Pancreas (tissue), 10 donors: Measurements from ENCODE around the gene TTC13. TPM values are rescaled to one million over a fixed set of nuclear protein-coding genes. Genes with fewer than 3 reads are reported as not detected.

ENCODE experiments used
- ATAC-seq, 4 donors: fragments of 200-7000 bp; cut with Tn5 transposase; one replicate each; pipeline versions ENCODE4 v1.8.0 to v1.9.1; 2020; ENCODE audit warnings: mild to moderate bottlenecking in 4 of 4, moderate library complexity in 4 of 4
- DNase-seq, 6 donors: peaks; one replicate each; pipeline ENCODE4 v3.0.0-alpha.2; 2020
- FAIRE-seq: peaks from 2 replicates; lab custom pipeline; 2012; peaks lifted over from hg19 to GRCh38; lab: Jason Lieb, UNC
- H3K27ac ChIP-seq, 4 donors: fragments of 200-600 bp; sonication (generic); 1 replicate in 3 of 4; 2 replicates in 1 of 4; pipeline versions ENCODE4 v1.5.0 to v1.8.0; 2020
- H3K27me3 ChIP-seq, 4 donors: fragments of 200-600 bp; one replicate each; pipeline ENCODE4 v1.8.0; 2021
- H3K36me3 ChIP-seq, 3 donors: fragments of 200-600 bp; sonication (generic) in 1 of 3; one replicate each; pipeline versions ENCODE4 v1.5.0 to v1.8.0; 2020 to 2021
- H3K4me1 ChIP-seq, 3 donors: fragments of 200-600 bp; one replicate each; pipeline ENCODE4 v1.8.0; 2021
- H3K4me3 ChIP-seq, 4 donors: fragments of 200-600 bp; sonication (generic) in 2 of 4; one replicate each; pipeline versions ENCODE4 v1.5.0 to v1.8.0; 2020 to 2021
- H3K9me3 ChIP-seq, 4 donors: fragments of 200-600 bp; one replicate each; pipeline ENCODE4 v1.8.0; 2021
- WGBS, 2 donors: extraction: QIAGEN DNeasy Blood & Tissue Kit; methylation state at CpG; one replicate each; pipeline ENCODE4 v1.1.7; 2013; 5-methylcytosine and 5-hydroxymethylcytosine counted together
- intact Hi-C, 3 donors: fragments of 100-400 bp; cut with DNase I; formaldehyde crosslinking; loops; one replicate each; pipeline versions ENCODE4 v1.11.1 to v1.14.2; 2022
- polyA plus RNA-seq, 2 donors: library from polyadenylated mRNA; stranded (reverse); fragments of 200-250 nt; gene quantifications; one replicate each; pipeline ENCODE4 v1.2.3, GENCODE V29; 2013
- total RNA-seq, 6 donors: library from RNA; stranded (reverse); fragmentation: NEBNext Ultra II Directional in 4 of 6; extraction: Animal tissue kit (Norgen Biotek cat#: 25700) in 4 of 6; gene quantifications; one replicate each; pipeline versions ENCODE4 v1.2.1 to v1.2.4, GENCODE V29; 2021 to 2023
- TF ChIP-seq, protein P1 (sequence below), 4 donors: fragments of 200-600 bp; sonication (generic) in 3 of 4; IDR thresholded peaks; one replicate each; pipeline versions ENCODE4 v1.5.0 to v1.8.0; 2021; ENCODE audit warnings: antibody characterized with exemption in 4 of 4
- donor health status: healthy with polysubstance abuse.
- donor health status: DM: no; HTN: no; CAD: no; lungs with moderate emphysema.
- donor health status: DM: no; HTN: no; CAD: no.
- donor health status: control.
- donor health status: control.
- donor health status: Bipolar disorder and iron deficiency.
- donor health status: DM: yes; HTN: yes; CAD: no.
- donor health status: DM: no; HTN: no; CAD: no.
- donor health status: DM: no; HTN: no; CAD: no.
- donor health status: DM: yes; HTN: yes; CAD: no.

The TTC13 gene
- total and polyA plus RNA-seq, 8 donors, result 5.3 to 17.0 (median 8.8) TPM

DNA sequence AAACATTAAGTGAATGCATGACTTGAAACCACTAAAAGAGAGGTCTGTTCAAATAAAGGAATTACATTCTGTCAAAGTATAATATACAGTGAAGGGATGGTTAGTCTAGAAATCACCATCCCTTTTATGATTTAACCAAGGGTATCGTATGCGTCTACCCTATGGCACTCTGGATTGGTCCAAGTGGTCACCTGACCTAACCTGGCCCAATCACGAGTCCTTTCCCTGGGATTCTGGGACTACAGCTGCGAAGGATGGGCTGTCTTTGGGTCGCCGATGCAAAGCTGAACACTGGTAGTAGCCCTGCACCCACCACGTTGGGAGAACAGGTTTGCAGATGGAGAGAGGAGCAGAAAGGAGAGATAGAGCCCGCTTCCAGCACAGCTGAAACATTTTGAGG lies 79.9 kb downstream of the TTC13 start:
- ATAC-seq, result no peak
- no peak for DNase-seq
- 82 to 85% methylated on average over 8 of the region's 8 CpGs for WGBS, 2 donors
- H3K4me3 ChIP-seq, result no peak overlapping the region
- TF ChIP-seq, protein P1, sequence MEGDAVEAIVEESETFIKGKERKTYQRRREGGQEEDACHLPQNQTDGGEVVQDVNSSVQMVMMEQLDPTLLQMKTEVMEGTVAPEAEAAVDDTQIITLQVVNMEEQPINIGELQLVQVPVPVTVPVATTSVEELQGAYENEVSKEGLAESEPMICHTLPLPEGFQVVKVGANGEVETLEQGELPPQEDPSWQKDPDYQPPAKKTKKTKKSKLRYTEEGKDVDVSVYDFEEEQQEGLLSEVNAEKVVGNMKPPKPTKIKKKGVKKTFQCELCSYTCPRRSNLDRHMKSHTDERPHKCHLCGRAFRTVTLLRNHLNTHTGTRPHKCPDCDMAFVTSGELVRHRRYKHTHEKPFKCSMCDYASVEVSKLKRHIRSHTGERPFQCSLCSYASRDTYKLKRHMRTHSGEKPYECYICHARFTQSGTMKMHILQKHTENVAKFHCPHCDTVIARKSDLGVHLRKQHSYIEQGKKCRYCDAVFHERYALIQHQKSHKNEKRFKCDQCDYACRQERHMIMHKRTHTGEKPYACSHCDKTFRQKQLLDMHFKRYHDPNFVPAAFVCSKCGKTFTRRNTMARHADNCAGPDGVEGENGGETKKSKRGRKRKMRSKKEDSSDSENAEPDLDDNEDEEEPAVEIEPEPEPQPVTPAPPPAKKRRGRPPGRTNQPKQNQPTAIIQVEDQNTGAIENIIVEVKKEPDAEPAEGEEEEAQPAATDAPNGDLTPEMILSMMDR (IDR thresholded peaks at IDR 0.05), result no peak
- H3K9me3 ChIP-seq, result no peaks in the 10 kb centered on the region
- no peak for FAIRE-seq
- no peaks in the 10 kb centered on the region for H3K36me3 ChIP-seq
- no peak overlapping the region for H3K27ac ChIP-seq
- no peaks in the 10 kb centered on the region for H3K4me1 ChIP-seq
- no peaks in the 10 kb centered on the region for H3K27me3 ChIP-seq
- intact Hi-C loops, result no loop called here

DNA sequence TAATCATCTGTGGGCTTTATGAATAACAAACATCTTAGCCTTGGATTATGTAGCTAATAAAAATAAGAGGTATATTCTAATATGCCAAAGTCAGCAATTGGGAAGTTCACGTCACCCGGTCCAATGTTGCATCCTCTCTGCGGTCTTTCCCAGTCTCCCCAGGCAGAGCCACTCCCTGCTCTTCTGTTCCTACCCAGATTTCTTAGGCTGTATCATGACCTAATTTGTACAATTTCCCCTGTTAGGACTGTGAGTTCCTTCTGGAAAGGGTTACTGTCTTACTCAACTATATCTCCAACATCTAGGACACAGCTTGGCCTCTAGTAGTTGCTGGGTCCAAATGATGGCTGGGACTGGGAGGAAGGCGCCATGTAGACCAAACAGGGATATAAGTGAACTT lies 80.5 kb downstream of the TTC13 start:
- DNase-seq (no peak), ATAC-seq (no peak), FAIRE-seq (no peak)
- TF ChIP-seq, protein P1 (IDR thresholded peaks at IDR 0.05), result no peak
- H3K27me3 ChIP-seq, result no peaks in the 10 kb centered on the region
- no peaks in the 10 kb centered on the region for H3K9me3 ChIP-seq
- H3K4me1 ChIP-seq, result no peaks in the 10 kb centered on the region
- H3K4me3 ChIP-seq, result no peak overlapping the region
- intact Hi-C loops, result no loop called here
- no peaks in the 10 kb centered on the region for H3K36me3 ChIP-seq
- 92 to 94% methylated on average over 4 of the region's 4 CpGs for WGBS, 2 donors
- no peak overlapping the region for H3K27ac ChIP-seq

DNA sequence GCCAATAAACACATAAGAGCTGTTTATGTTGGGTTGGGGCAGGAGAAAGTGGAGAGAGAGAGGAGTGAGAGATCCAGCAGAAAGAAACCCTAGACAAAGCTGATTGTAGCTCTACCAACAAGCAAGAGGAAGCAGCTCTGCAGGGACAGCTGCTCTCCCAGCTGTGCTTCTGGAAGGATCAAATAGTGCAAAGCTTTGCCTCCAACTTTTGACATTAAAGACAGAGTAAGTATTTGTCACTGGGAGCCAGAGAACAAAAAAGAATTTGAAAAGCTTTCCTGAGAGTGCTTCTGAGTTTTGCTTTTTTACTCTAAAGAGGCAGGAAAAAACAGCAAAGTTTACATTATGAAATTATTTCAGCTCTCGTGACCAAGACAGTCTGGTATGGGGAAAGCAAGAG lies 81.9 kb downstream of the TTC13 start:
- DNase-seq (no peak), FAIRE-seq (no peak), ATAC-seq (no peak)
- no peak overlapping the region for H3K27ac ChIP-seq
- no peak overlapping the region for H3K4me3 ChIP-seq
- TF ChIP-seq, protein P1 (IDR thresholded peaks at IDR 0.05), result no peak
- no peaks in the 10 kb centered on the region for H3K4me1 ChIP-seq
- H3K36me3 ChIP-seq, result no peaks in the 10 kb centered on the region
- intact Hi-C loops, result no loop called here
- H3K9me3 ChIP-seq, result no peaks in the 10 kb centered on the region
- no peaks in the 10 kb centered on the region for H3K27me3 ChIP-seq
- WGBS, 2 donors, result 62 to 73% methylated on average over 1 of the region's 1 CpG

DNA sequence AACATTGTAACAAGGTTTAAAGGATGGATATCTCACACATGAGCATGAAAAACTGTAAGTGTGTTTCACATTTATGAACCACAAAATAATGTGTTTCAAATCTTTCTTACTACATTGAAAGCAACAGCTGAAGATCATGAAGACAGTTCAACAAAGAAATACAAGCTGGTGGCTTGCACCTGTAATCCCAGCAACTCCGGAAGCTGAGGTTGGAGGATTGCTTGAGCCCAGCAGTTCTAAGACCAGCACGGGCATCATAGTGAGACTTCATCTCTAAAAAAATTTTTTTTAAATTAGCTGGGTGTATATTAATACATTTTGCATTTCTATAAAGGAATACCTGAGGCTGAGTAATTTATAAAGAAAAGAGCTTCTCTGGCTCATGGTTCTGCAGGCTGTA lies 83.2 kb downstream of the TTC13 start:
- no peak overlapping the region for H3K27ac ChIP-seq

DNA sequence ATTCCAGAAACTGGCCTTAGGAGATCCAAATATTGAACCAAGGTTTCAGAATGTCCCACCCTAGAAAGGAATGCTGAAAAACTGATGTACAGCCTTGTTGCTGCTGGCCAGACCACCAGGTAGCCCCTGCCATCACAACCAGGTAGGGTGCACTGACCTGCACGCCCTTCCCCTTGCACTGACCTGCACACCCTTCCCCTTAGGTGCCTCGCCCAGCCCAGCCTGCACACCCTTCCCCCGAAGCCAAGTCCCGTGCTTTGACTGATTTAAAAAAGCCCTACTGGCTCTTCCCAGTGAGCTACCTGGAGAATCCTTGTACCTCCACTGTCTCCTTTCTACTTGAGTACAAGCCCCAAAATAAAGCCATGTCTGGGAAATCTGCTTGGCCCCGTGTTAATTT lies 84.0 kb downstream of the TTC13 start:
- no peaks in the 10 kb centered on the region for H3K4me1 ChIP-seq
- DNase-seq (no peak), FAIRE-seq (no peak), ATAC-seq (no peak)
- H3K27me3 ChIP-seq, result no peaks in the 10 kb centered on the region
- no peak overlapping the region for H3K27ac ChIP-seq
- no peaks in the 10 kb centered on the region for H3K36me3 ChIP-seq
- intact Hi-C loops, result no loop called here
- no peaks in the 10 kb centered on the region for H3K9me3 ChIP-seq
- 72 to 76% methylated on average over 5 of the region's 5 CpGs for WGBS, 2 donors
- TF ChIP-seq, protein P1 (IDR thresholded peaks at IDR 0.05), result no peak
- no peak overlapping the region for H3K4me3 ChIP-seq

More for the DNA sequence above, 83.2 kb downstream of the TTC13 start:
- intact Hi-C loops, result no loop called here
- no peaks in the 10 kb centered on the region for H3K27me3 ChIP-seq
- no peaks in the 10 kb centered on the region for H3K36me3 ChIP-seq
- no peak for ATAC-seq
- WGBS, 2 donors, result 85 to 91% methylated on average over 2 of the region's 2 CpGs
- FAIRE-seq, result no peak
- H3K9me3 ChIP-seq, result no peaks in the 10 kb centered on the region
- H3K4me1 ChIP-seq, result no peaks in the 10 kb centered on the region
- TF ChIP-seq, protein P1 (IDR thresholded peaks at IDR 0.05), result no peak
- H3K4me3 ChIP-seq, result no peak overlapping the region
- DNase-seq, result no peak
